ENCODE results near the gene TRIP10. TPM values are rescaled to one million over a fixed set of nuclear protein-coding genes. Genes with fewer than 3 reads are reported as not detected.
A peak's percentile ranks its signal among the peaks of the same experiment; 100 is the strongest.

TRIP10 gene
- total and polyA plus RNA-seq, 2 of the 13 experiments (the other 11 are each of a cell fraction or from before 2014, with no cell fraction given) = 32.5 to 33.2 TPM

- TF ChIP-seq KIAA2018 (CRISPR knock-in tag; IDR thresholded peaks at IDR 0.05; ENCODE audit: borderline replicate concordance) = 0 out of 2 replicates have a peak, but pooled peaks have one; percentile 28
- TF ChIP-seq CBX2 (IDR thresholded peaks at IDR 0.05; ENCODE audit: low read depth, low read length) = no peak
- no peak for TF ChIP-seq CBX2 (CRISPR knock-in tag; IDR thresholded peaks at IDR 0.05; ENCODE audit: low read depth)
- TF ChIP-seq KLF15 (CRISPR knock-in tag; IDR thresholded peaks at IDR 0.05; ENCODE audit: borderline replicate concordance) = no peak
- no peak for TF ChIP-seq SMAD9 (CRISPR knock-in tag; IDR thresholded peaks at IDR 0.05)
- 0 out of 2 replicates have a peak, but pooled peaks have one; percentile 8 for TF ChIP-seq ATF7-NPFF (CRISPR knock-in tag; IDR thresholded peaks at IDR 0.05; ENCODE audit: low read depth)
- TF ChIP-seq TBL1XR1 (IDR thresholded peaks at IDR 0.05; ENCODE audit: borderline replicate concordance, low read length, partially characterized antibody) = peak; percentile 71
- peak; percentile 23; the same call in 1 of the 2 replicates for TF ChIP-seq CENPT (CRISPR knock-in tag; IDR thresholded peaks at IDR 0.05; ENCODE audit: low read depth)
- TF ChIP-seq CCDC6 (CRISPR knock-in tag; IDR thresholded peaks at IDR 0.05) = peak; percentile 89; the same call in 1 of the 2 replicates
- no peak for TF ChIP-seq ZBTB40 (IDR thresholded peaks at IDR 0.05)
- TF ChIP-seq ZBTB40 (CRISPR knock-in tag; IDR thresholded peaks at IDR 0.05) = peak; percentile 73; the same call in 1 of the 2 replicates
Observed at GRCh38 chr19:6720369-6721137, 18.9 kb upstream of the TRIP10 start, which contains the start of gene C3 (continued).

Measured in HepG2 (cell line).